Liver (tissue), 9 donors: ENCODE results near the gene ANGPTL3. TPM values are rescaled to one million over a fixed set of nuclear protein-coding genes. Genes with fewer than 3 reads are reported as not detected.

Experiments used
- DNase-seq: peaks from one replicate; pipeline ENCODE4 v3.0.0-alpha.2; 2017; ENCODE audit warnings: low spot score
- H3K27ac ChIP-seq, 2 donors: one replicate each; pipeline ENCODE4 v1.7.0; 2013; ENCODE audit warnings: inconsistent platforms in 2 of 2, low read length in 2 of 2, control low read depth in 1 of 2, low read depth in 1 of 2, mild to moderate bottlenecking in 1 of 2
- H3K27me3 ChIP-seq, 4 donors: one replicate each; pipeline versions ENCODE4 v1.6.1 to v1.7.0; 2013; ENCODE audit warnings: low read length in 3 of 4, inconsistent platforms in 1 of 4, mild to moderate bottlenecking in 1 of 4, moderate library complexity in 1 of 4; ENCODE audit not compliant: control insufficient read depth in 4 of 4, insufficient read depth in 4 of 4
- H3K36me3 ChIP-seq, 4 donors: one replicate each; pipeline versions ENCODE4 v1.6.1 to v1.7.0; 2013; ENCODE audit warnings: low read length in 3 of 4, mild to moderate bottlenecking in 3 of 4, low read depth in 1 of 4, moderate library complexity in 1 of 4; ENCODE audit not compliant: control insufficient read depth in 4 of 4, insufficient read depth in 3 of 4
- H3K4me1 ChIP-seq, 4 donors: one replicate each; pipeline versions ENCODE4 v1.6.1 to v1.7.0; 2013; ENCODE audit warnings: low read length in 3 of 4, mild to moderate bottlenecking in 3 of 4, moderate library complexity in 1 of 4; ENCODE audit not compliant: control insufficient read depth in 4 of 4, insufficient read depth in 4 of 4
- H3K4me3 ChIP-seq, 3 donors: one replicate each; pipeline versions ENCODE4 v1.6.1 to v1.7.0; 2013; ENCODE audit warnings: low read length in 3 of 3, control low read depth in 1 of 3, low read depth in 1 of 3, mild to moderate bottlenecking in 1 of 3
- H3K9ac ChIP-seq, 2 donors: one replicate each; pipeline ENCODE4 v1.7.0; 2013; ENCODE audit warnings: low read length in 2 of 2, mild to moderate bottlenecking in 2 of 2, moderate library complexity in 2 of 2, control low read depth in 1 of 2, low read depth in 1 of 2
- H3K9me3 ChIP-seq, 4 donors: one replicate each; pipeline versions ENCODE4 v1.6.1 to v1.7.0; 2013; ENCODE audit warnings: low read length in 3 of 4; ENCODE audit not compliant: control insufficient read depth in 4 of 4
- EGR1 ChIP-seq, 2 donors: IDR thresholded peaks; 2 replicates each; pipeline ENCODE4 v1.6.1; 2016 to 2018; ENCODE audit warnings: antibody characterized with exemption in 2 of 2, low read depth in 2 of 2
- FOXA1 ChIP-seq: IDR thresholded peaks from 2 replicates; pipeline ENCODE4 v1.6.1; 2016; ENCODE audit warnings: antibody characterized with exemption
- FOXA2 ChIP-seq: IDR thresholded peaks from 2 replicates; pipeline ENCODE4 v1.6.1; 2016; ENCODE audit warnings: antibody characterized with exemption
- GABPA ChIP-seq, 2 donors: IDR thresholded peaks in 1 of 2; conservative IDR thresholded peaks in 1 of 2; 2 replicates each; pipeline ENCODE4 v1.6.1; 2016; ENCODE audit warnings: antibody characterized with exemption in 2 of 2, mild to moderate bottlenecking in 1 of 2, moderate library complexity in 1 of 2
- HNF4A ChIP-seq, 2 donors: conservative IDR thresholded peaks; 2 replicates each; pipeline ENCODE4 v1.6.1; 2016; ENCODE audit warnings: antibody characterized with exemption in 2 of 2, mild to moderate bottlenecking in 2 of 2
- HNF4G ChIP-seq: IDR thresholded peaks from 2 replicates; pipeline ENCODE4 v1.6.1; 2016; ENCODE audit warnings: antibody characterized with exemption
- JUND ChIP-seq, 2 donors: IDR thresholded peaks; 2 replicates each; pipeline ENCODE4 v1.6.1; 2016; ENCODE audit warnings: antibody characterized with exemption in 2 of 2
- NR2F2 ChIP-seq: IDR thresholded peaks from 2 replicates; pipeline ENCODE4 v1.6.1; 2016; ENCODE audit warnings: antibody characterized with exemption
- RAD21 ChIP-seq, 2 donors: IDR thresholded peaks; 2 replicates each; pipeline ENCODE4 v1.6.1; 2016; ENCODE audit warnings: antibody characterized with exemption in 2 of 2, mild to moderate bottlenecking in 2 of 2
- RXRA ChIP-seq, 2 donors: IDR thresholded peaks; 2 replicates each; pipeline ENCODE4 v1.6.1; 2017 to 2018; ENCODE audit warnings: antibody characterized with exemption in 2 of 2, mild to moderate bottlenecking in 1 of 2
- SP1 ChIP-seq: IDR thresholded peaks from 2 replicates; pipeline ENCODE4 v1.6.1; 2018; ENCODE audit warnings: antibody characterized with exemption, mild to moderate bottlenecking
- TAF1 ChIP-seq: conservative IDR thresholded peaks from 2 replicates; pipeline ENCODE4 v1.6.1; 2016; ENCODE audit warnings: antibody characterized with exemption, mild to moderate bottlenecking
- YY1 ChIP-seq: IDR thresholded peaks from 2 replicates; pipeline ENCODE4 v1.6.1; 2016; ENCODE audit warnings: antibody characterized with exemption, mild to moderate bottlenecking
- whole genome bisulfite sequencing: extraction: QIAGEN DNeasy Blood & Tissue Kit; methylation state at CpG from one replicate; pipeline ENCODE4 v1.1.7; 2013; 5-methylcytosine and 5-hydroxymethylcytosine counted together
- polyA plus RNA-seq, 2 donors: library from polyadenylated mRNA; stranded (reverse) in 1 of 2; unstranded in 1 of 2; fragments of 200-250 nt in 1 of 2; fragments of >200 nt in 1 of 2; fragmentation: Nextera tagmentation in 1 of 2; extraction: Ambion mirVana in 1 of 2; gene quantifications; one replicate each; pipeline versions ENCODE4 v1.2.1 to v1.2.3, GENCODE V29; 2013 to 2015
- total RNA-seq, 2 donors: library from RNA; depleted of rRNA; stranded (reverse); fragments of >200 nt; gene quantifications; one replicate each; pipeline ENCODE4 v1.2.3, GENCODE V29; 2014
- TF ChIP-seq, protein P1 (sequence below): IDR thresholded peaks from 2 replicates; pipeline ENCODE4 v1.6.1; 2016; ENCODE audit warnings: antibody characterized with exemption
- TF ChIP-seq, protein P2 (sequence below): fragments of 150-350 bp; IDR thresholded peaks from 2 replicates; pipeline ENCODE4 v1.5.1; 2017; ENCODE audit warnings: improper control_type of control experiment, low read depth, low read length; ENCODE audit not compliant: missing input control
- TF ChIP-seq, protein P3 (sequence below): IDR thresholded peaks from 2 replicates; pipeline ENCODE4 v1.6.1; 2016; ENCODE audit warnings: antibody characterized with exemption, mild to moderate bottlenecking
- TF ChIP-seq, protein P4 (sequence below): IDR thresholded peaks from 2 replicates; pipeline ENCODE4 v1.6.1; 2016; ENCODE audit warnings: antibody characterized with exemption
- TF ChIP-seq, protein P5 (sequence below): IDR thresholded peaks from 2 replicates; pipeline ENCODE4 v1.6.1; 2016; ENCODE audit warnings: antibody characterized with exemption
- donor health status: healthy.
- donor health status: healthy.
- donor health status: healthy.
- donor health status: healthy.
- donor health status: healthy.

Gene ANGPTL3
- total and polyA plus RNA-seq, 4 donors, result 121 to 238 (median 172) TPM

DNA sequence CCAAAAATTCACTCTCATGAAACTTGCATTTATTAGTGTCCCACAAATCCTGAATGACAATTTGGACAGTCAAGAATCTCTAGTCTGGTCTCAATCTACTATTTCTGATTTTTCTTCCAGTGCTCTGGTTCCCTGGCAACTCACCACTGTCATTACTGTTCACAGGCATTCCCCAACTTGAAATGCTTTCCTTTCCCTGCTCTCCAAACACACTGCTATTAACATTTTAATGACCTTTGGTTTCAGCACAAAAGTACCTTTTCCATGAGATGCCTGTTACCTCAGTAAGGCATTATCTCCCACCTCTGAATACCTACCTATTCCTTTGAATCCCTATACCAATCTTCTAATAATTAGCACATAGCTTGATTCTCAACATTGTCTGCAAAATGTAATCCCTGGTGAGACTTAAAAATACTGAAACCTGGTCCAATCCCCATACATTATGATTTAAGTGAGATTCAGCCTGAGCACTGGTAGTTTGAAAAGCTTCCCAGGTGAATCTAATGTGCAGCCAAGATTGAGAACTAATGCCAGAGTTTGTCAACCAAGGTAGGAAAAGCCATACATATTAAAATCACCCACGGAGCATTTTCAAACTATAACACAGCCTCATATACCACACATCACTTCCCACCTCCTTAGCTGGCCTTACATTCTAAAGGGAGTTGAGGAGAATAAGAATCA lies 11.7 kb upstream of the ANGPTL3 start:
- H3K27me3 ChIP-seq, result no peaks in the 10 kb centered on the region
- peaks cover 0 to 26% (median 13%) of the 10 kb centered on the region in 4 donors for H3K4me1 ChIP-seq
- H3K4me3 ChIP-seq, result no peak overlapping the region
- WGBS, result 47% methylated on average over 1 of the region's 1 CpG
- DNase-seq, result no peak
- no peak overlapping the region for H3K9ac ChIP-seq
- H3K27ac ChIP-seq, result peak overlapping the region; percentile 33 to 49
- H3K9me3 ChIP-seq, result no peaks in the 10 kb centered on the region
- H3K36me3 ChIP-seq, result no peaks in the 10 kb centered on the region
- TF ChIP-seq FOXA1, result no peak
- TF ChIP-seq RXRA (IDR thresholded peaks at IDR 0.05), result peak; percentile 49 to 60
- peak in 1 of 2 donors; percentile 47 for TF ChIP-seq RAD21 (IDR thresholded peaks at IDR 0.05)
- TF ChIP-seq TAF1, result no peak
- TF ChIP-seq, protein P1, sequence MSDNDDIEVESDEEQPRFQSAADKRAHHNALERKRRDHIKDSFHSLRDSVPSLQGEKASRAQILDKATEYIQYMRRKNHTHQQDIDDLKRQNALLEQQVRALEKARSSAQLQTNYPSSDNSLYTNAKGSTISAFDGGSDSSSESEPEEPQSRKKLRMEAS, result peak; percentile 47
- peak in 1 of 2 donors; percentile 36 for TF ChIP-seq JUND (IDR thresholded peaks at IDR 0.05)
- TF ChIP-seq EGR1 (IDR thresholded peaks at IDR 0.05; ENCODE audit: low read depth in 2 of 2), result no peak
- TF ChIP-seq, protein P2, sequence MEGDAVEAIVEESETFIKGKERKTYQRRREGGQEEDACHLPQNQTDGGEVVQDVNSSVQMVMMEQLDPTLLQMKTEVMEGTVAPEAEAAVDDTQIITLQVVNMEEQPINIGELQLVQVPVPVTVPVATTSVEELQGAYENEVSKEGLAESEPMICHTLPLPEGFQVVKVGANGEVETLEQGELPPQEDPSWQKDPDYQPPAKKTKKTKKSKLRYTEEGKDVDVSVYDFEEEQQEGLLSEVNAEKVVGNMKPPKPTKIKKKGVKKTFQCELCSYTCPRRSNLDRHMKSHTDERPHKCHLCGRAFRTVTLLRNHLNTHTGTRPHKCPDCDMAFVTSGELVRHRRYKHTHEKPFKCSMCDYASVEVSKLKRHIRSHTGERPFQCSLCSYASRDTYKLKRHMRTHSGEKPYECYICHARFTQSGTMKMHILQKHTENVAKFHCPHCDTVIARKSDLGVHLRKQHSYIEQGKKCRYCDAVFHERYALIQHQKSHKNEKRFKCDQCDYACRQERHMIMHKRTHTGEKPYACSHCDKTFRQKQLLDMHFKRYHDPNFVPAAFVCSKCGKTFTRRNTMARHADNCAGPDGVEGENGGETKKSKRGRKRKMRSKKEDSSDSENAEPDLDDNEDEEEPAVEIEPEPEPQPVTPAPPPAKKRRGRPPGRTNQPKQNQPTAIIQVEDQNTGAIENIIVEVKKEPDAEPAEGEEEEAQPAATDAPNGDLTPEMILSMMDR, result no peak
- TF ChIP-seq HNF4G, result peak; percentile 62
- peak; percentile 91 to 93 for TF ChIP-seq HNF4A (conservative IDR thresholded peaks at IDR 0.05)
- TF ChIP-seq, protein P3, sequence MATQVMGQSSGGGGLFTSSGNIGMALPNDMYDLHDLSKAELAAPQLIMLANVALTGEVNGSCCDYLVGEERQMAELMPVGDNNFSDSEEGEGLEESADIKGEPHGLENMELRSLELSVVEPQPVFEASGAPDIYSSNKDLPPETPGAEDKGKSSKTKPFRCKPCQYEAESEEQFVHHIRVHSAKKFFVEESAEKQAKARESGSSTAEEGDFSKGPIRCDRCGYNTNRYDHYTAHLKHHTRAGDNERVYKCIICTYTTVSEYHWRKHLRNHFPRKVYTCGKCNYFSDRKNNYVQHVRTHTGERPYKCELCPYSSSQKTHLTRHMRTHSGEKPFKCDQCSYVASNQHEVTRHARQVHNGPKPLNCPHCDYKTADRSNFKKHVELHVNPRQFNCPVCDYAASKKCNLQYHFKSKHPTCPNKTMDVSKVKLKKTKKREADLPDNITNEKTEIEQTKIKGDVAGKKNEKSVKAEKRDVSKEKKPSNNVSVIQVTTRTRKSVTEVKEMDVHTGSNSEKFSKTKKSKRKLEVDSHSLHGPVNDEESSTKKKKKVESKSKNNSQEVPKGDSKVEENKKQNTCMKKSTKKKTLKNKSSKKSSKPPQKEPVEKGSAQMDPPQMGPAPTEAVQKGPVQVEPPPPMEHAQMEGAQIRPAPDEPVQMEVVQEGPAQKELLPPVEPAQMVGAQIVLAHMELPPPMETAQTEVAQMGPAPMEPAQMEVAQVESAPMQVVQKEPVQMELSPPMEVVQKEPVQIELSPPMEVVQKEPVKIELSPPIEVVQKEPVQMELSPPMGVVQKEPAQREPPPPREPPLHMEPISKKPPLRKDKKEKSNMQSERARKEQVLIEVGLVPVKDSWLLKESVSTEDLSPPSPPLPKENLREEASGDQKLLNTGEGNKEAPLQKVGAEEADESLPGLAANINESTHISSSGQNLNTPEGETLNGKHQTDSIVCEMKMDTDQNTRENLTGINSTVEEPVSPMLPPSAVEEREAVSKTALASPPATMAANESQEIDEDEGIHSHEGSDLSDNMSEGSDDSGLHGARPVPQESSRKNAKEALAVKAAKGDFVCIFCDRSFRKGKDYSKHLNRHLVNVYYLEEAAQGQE, result peak; percentile 57
- TF ChIP-seq, protein P4, sequence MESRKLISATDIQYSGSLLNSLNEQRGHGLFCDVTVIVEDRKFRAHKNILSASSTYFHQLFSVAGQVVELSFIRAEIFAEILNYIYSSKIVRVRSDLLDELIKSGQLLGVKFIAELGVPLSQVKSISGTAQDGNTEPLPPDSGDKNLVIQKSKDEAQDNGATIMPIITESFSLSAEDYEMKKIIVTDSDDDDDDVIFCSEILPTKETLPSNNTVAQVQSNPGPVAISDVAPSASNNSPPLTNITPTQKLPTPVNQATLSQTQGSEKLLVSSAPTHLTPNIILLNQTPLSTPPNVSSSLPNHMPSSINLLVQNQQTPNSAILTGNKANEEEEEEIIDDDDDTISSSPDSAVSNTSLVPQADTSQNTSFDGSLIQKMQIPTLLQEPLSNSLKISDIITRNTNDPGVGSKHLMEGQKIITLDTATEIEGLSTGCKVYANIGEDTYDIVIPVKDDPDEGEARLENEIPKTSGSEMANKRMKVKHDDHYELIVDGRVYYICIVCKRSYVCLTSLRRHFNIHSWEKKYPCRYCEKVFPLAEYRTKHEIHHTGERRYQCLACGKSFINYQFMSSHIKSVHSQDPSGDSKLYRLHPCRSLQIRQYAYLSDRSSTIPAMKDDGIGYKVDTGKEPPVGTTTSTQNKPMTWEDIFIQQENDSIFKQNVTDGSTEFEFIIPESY, result peak; percentile 7
- peak; percentile 62 for TF ChIP-seq SP1
- TF ChIP-seq GABPA (IDR thresholded peaks at IDR 0.05 in 1 of 2, conservative IDR thresholded peaks at IDR 0.05 in 1 of 2), result no peak
- no peak for TF ChIP-seq FOXA2
- no peak for TF ChIP-seq NR2F2
- TF ChIP-seq YY1, result peak; percentile 39
- TF ChIP-seq, protein P5, sequence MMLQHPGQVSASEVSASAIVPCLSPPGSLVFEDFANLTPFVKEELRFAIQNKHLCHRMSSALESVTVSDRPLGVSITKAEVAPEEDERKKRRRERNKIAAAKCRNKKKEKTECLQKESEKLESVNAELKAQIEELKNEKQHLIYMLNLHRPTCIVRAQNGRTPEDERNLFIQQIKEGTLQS, result no peak
